WTC11 (cell line): Measurements from ENCODE around the gene OBSCN.

Source experiments
- CBFB ChIP-seq: sonication (generic); formaldehyde crosslinking; IDR thresholded peaks from 2 replicates; pipeline ENCODE4 v1.8.1; 2022; ENCODE audit warnings: mild to moderate bottlenecking, low read depth, missing genetic modification reagents
- ZNF138 ChIP-seq: sonication (generic); formaldehyde crosslinking; conservative IDR thresholded peaks from 2 replicates; pipeline ENCODE4 v1.8.1; 2022; ENCODE audit warnings: mild to moderate bottlenecking, moderate library complexity, missing genetic modification reagents
- ZNF396 ChIP-seq: fragments of 250-450 bp; sonication (Bioruptor Pico); IDR thresholded peaks from 2 replicates; pipeline ENCODE4 v1.8.0; 2021; ENCODE audit warnings: mild to moderate bottlenecking, moderate library complexity, borderline replicate concordance
- ZNF423 ChIP-seq: fragments of 250-450 bp; sonication (Bioruptor Pico); IDR thresholded peaks from 2 replicates; pipeline ENCODE4 v2.1.2; 2022; ENCODE audit warnings: mild to moderate bottlenecking, moderate library complexity
- TF ChIP-seq, protein P1 (sequence below): fragments of 200-600 bp; IDR thresholded peaks from 2 replicates; pipeline ENCODE4 v1.8.0; 2022; ENCODE audit warnings: antibody characterized with exemption

DNA sequence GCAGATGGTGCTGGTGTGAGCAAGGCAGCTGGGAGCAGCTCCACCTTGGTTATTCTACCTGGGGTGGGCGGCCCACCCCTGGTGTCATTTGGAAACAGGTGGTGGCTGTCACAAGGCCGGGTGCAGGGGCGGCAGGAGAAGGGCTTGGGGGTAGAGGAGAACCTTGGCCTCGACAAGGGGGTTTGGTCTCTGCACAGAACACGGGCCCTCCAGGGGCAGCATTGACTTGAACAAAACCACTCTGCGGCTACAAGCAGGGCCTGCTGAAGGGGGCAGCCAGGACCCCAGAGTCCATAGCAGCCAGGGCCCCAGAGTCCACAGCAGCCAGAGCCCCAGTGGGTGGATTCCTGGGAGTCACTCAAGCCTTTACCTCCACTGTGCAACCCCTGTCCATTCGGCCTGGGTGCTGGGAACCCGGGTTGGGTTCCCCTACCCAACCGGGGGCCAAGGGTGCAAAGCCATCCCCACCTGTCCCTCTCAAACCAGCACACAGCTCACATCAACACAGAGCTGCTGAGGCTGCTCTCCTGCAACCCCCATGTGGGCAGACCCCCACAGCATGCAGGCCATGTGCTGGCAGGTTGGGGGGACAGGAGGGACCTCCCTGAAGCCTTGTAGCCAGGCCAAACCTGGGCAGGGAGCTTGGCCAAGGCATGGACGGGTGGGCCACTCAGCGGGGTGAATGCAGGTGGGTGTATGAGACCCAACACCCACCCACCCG, 191.1 kb downstream of the OBSCN start:
- TF ChIP-seq ZNF396 (CRISPR knock-in tag) (no peak), CBFB (CRISPR knock-in tag) (no peak), ZNF138 (no peak), ZNF423 (no peak)
- TF ChIP-seq, protein P1, sequence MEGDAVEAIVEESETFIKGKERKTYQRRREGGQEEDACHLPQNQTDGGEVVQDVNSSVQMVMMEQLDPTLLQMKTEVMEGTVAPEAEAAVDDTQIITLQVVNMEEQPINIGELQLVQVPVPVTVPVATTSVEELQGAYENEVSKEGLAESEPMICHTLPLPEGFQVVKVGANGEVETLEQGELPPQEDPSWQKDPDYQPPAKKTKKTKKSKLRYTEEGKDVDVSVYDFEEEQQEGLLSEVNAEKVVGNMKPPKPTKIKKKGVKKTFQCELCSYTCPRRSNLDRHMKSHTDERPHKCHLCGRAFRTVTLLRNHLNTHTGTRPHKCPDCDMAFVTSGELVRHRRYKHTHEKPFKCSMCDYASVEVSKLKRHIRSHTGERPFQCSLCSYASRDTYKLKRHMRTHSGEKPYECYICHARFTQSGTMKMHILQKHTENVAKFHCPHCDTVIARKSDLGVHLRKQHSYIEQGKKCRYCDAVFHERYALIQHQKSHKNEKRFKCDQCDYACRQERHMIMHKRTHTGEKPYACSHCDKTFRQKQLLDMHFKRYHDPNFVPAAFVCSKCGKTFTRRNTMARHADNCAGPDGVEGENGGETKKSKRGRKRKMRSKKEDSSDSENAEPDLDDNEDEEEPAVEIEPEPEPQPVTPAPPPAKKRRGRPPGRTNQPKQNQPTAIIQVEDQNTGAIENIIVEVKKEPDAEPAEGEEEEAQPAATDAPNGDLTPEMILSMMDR, result no peak
